HG03460 (cell line): ENCODE measurements around the gene SORCS2.

Source experiments
- ATAC-seq: cut with Tn5 transposase; IDR thresholded peaks from one replicate; pipeline ENCODE4 v1.9.1; 2021; ENCODE audit not compliant: unreplicated experiment

The SORCS2 gene

DNA sequence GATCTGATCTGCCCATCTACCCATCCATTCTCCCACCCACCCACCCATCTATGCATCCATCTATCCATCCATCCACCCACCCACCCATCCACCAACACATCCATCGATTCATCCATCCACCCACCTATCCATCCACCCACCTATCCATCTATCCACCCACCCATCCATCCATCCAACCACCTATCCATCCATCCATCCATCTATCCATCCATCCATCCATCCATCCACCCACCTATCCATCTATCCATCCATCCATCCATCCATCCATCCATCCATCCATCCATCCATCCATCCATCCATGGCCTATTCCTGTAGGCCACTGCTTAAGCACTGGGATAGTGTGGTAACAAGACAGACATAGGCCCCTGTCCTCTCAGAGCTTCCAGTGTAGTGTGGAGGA, 69.8 kb downstream of the SORCS2 start:
- ATAC-seq, result no peak

DNA sequence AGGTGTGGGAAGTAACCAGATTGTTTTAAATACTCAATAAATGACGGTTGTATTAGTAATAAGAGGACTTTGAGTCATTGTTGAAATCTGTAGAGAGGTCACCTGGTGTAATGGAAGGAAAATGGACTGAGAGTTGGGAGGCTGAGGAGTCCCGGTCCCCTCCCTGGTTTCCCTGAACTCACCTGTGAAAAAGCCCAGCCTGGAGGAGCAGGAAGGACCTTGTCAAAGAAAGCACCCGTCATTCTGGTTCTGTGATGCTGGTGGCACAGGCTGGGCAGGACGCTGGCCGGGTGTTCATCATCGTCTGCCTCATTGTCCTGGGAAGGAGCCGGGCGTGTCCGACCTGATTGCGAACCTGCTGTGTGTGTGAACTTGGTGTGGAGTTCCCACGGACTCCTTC, 70.8 kb downstream of the SORCS2 start:
- ATAC-seq, result no peak

DNA sequence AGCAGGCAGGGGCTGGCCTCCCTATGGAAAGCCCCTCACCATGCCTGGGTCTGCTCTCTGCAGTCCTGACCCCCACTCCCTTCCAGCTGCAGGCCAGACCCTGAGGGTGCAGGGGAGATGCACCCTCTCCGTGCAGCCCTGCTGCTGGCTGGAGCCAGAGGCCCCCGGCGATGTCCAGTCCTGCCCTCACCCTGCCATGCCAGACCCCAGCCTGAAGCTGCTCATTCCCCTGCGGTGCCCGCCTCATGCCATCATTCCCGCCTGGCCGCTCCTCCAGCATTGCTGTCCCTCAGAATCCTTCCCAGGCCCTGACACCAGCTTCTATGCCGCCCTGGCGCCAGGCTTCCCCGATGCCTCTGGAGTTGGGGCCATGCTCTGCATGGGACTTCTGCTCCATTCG, 72.4 kb downstream of the SORCS2 start:
- ATAC-seq, result no peak

DNA sequence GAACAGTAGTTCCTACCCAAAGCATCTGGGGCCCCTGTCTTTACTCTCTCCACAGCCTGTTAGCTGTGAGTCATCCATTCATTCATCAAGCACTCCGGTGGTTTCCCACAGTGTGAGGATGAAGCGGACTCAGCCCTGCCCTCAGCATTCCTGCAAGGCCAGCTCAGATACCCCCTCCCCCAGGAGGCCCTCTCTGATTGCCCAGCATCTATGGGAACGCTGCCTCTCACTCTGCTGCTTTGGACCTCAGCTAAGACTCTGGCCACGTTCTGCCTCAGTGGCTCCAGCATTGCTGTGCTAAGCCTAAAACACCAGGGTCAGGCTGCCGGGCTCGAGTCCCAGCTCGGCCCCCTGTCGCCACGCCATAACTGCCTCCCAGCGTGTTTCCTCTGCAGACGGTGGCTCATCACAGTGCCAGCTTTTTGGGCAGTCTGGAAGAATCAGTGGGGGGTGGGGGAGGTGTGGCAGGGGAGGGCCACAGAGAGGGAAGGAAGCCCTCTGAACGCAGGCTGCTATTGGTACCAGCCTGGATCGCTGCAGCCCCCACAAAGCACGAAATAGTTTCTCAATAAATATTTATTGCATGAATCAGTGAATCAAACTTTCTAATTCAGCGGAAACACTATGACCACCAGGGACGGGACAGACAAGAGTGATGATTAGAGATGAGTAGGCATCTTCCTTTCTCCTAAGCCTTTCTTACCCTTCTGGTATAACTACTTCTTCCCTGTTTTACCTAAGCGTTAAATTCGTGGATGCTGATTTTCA, 74.4 kb downstream of the SORCS2 start:
- no peak for ATAC-seq

DNA sequence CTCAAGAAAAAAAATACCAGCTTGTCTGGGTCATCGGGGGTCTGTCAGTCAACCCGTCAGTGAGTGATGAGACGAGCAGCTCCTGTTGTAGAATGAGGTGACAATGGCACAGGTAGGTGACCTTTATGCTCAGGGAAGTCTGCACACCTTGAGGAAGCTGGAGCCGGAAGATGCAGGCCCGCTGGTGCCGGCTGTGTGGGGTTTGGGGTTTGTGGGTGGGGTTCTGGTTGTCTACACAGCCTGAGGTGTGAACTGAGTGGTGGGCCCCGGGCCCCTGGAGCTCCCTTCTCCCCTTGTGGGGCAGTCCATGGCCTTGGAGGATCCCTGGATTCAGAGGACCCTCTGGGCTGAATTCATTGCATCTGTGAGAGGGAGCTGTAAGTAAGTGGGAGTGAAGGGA, 75.5 kb downstream of the SORCS2 start:
- ATAC-seq, result no peak

DNA sequence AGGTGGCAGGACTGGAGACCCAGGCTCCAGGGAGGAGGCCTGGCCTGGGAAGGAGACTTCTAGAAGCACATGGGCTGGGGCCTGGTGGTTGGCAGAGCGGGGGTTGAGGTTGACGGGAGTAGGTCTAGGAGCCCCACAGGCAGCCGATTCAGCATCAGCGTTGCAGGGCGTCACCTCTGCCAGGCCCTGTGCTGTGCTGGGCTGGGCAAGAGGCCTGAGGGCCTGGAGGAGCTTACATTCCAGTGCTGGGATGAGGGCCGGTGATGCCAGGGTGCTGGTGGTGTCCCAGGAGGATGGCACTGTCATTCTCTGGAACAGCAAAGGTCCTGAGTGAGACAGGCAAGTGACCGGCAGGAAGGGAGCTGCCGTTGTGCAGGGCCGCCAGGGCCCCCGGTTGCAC, 76.6 kb downstream of the SORCS2 start:
- ATAC-seq, result no peak

DNA sequence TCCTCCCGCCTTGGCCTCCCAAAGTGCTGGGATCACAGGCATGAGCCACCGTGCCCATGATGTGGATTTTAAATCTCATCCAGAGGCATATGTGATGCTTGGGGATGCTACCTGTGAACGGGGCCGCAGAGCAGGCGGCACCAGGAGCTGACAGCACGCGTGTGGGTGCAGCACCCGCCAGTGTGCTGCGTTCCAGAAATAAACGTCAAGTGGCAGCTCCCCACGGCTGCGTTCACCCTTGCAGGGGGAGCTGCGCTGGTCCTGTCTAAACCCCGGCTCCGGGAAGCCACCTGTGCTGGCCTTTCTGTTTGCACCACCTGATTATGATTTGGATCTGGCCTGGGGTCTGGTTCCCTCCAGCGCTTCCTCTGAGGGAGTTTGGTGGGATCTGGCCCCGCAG, 77.8 kb downstream of the SORCS2 start:
- ATAC-seq, result no peak

DNA sequence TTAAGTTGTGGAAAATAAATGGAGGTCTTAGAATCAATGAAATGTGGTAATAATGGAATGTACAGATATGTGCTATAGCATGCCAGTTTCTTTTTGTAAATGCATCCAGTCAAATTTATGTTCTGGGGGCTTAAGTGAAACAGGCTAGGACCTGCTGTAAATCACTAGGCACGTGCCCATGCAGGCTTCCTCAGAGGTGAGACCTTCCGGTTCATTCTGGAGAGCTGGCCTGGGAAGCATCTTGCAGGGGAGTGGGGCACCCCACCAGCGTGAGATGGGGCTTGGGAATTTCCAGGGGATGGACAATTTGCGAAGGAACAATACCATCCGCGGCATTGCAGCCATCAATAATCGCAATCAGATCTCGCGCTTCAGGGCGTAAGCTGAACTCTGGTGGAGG, 80.1 kb downstream of the SORCS2 start:
- no peak for ATAC-seq

DNA sequence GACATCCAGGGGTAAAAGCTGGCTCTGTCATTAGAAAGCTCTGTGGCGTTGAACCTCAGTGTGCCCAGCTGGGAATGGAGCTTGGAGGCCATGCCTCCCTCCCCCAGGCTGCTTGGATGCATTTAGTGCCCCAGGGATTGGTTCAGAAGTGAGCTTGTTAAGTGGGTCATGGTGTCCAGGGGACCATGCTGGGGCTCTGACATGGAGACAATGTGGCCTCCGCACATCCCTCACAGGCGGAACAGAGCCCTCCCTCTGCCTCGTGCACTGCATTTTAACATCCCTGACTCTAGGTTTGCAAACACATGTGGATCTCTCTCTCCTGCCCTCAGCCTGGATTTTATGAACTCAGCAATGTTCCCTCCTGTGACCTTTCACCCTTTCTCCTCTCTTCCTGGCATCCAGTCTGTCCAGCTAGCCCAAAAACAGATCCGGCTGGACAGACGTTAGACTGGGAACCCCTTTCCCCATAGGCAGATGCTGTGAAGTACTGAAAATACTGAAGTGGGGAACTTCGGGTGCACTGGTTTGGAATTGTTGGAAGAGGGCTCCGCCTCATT, 81.5 kb downstream of the SORCS2 start:
- no peak for ATAC-seq

DNA sequence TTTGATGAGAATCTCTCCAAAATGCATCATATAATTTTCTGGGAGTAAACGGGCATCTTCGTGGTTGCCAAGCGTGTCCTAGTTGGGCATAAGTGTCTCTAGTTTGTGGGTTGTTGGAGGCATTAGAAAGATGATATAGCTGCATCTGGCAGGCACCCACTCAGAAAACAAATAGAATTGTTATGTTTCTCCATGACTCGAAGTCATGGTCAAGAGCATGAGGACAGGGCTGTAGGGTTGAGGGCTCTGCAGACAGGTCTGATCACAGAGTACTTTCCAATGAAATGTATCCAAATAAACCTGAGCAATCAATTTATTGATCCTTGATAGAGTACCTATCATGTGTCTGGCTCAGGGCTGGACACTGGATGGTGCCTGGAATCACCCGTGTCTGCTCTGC, 82.7 kb downstream of the SORCS2 start:
- ATAC-seq, result no peak

DNA sequence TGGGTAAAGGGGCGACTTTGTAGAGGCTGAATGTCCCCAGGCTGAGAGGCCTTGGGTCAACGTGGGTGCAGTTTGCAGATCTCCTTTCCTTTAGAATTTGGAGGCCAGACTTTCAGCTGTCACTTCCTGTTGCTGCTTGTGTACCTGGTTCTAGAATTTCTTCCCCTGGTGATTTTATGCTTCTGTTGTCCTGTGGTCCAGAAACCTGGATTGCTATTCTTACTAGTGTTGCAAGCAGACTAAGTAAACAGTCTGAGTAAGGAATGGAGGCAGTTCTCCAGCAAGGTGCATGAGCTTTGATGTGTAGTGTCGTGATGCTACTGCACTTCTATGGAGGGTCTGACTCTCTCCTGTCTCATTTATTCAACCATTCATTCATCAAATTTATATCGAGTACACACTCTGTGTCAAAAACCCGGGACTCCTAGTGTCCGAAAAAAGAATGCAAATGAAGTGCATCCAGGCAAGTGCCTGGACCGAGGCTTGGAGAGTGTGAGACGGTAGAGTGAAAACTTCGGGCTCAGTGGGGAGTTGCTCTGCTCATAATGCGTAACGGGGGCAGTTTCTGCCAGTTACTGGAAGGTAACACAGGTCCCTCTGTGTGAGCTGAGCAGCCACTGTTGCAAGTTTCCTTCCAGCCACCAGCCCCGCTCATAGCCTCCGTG, 83.3 kb downstream of the SORCS2 start:
- no peak for ATAC-seq

DNA sequence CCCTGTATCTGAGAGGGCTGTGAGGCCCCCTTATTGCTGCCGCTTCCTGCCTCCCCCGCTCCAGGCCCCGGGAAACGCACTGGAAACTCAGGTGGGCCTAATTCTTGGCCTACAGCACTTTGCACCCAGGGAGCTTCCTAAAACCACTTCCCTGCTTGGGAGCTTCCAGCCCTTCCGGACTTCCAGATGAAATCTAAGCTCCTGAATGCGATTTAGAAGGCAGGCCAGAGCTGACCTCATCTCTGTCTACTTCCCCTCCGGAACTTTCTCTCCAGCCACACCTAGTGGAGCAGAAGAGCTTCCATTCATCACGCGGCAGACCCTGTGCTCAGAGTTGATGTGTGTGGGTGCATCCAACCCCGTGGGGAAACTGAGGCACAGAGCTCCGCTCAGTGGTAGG, 84.2 kb downstream of the SORCS2 start:
- no peak for ATAC-seq

DNA sequence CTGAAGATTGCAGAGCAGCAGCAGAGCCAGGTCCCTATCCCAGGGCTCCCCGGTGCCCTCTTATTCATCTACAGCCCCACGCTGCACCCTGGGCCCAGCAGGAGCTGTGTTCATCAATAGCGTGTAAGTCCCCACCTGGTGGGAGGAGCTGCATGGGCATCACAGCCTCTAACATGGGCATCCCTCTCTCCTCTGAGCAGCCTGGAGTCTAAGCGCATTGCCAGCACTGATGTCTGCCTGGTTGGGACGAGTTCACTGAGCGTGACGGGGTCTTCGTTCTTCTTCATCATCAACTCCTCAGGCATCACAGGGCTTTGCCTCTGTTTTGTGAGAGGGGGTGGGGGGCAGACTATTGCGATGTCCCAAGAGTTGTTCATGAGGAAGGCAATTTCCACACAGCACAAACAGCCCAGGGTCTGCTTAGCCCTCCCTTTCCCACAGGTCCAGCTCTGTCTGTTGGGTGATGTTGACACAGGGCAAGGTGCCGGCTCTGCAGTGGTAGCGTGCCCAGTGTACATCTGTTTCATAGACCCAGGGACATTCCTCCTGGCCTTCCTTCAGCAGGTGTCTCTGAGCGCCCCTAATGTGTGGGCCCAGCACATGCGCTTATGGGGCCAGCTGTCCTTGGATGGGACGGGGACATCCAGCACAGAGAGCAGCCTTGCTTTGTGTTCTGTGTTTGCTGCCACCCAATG, 85.9 kb downstream of the SORCS2 start:
- ATAC-seq, result no peak

DNA sequence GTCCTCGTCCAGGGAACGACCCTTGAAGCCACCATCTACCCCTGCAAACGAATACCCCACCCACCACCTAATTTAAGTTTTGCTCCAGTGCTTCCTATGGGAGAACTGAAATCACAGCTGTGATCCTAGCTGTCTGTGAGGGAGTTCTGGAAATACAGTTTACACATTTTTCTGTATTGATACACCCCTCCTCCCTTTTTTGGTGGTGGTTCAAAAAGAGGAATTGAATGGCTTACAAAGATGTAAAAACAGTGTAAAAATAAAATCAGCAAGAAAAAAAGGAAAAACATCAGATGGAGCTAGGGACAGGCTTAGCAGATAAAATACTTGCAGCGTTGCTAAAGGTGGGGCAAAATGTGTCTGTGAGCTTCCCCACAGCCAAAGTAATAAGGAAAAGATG, 86.6 kb downstream of the SORCS2 start:
- ATAC-seq, result no peak

DNA sequence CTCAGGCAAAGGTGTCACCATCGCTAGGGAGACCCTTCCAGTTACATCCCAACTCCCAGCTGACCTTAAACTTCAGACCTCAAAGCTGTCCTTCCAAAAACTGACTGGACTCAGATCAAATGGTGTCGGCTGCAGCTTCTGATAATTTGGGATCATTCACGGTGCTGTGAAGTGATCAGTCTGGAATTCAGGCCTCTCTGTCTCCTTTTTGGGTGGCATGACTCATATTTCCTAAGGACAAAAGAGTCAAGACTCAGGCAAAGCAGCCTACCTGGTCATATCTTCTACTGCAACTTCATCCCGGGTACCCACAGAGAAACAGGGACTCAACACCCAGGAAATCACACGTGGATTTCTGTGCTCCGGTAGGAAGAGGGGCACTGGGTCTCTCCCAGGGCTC, 87.6 kb downstream of the SORCS2 start:
- no peak for ATAC-seq

DNA sequence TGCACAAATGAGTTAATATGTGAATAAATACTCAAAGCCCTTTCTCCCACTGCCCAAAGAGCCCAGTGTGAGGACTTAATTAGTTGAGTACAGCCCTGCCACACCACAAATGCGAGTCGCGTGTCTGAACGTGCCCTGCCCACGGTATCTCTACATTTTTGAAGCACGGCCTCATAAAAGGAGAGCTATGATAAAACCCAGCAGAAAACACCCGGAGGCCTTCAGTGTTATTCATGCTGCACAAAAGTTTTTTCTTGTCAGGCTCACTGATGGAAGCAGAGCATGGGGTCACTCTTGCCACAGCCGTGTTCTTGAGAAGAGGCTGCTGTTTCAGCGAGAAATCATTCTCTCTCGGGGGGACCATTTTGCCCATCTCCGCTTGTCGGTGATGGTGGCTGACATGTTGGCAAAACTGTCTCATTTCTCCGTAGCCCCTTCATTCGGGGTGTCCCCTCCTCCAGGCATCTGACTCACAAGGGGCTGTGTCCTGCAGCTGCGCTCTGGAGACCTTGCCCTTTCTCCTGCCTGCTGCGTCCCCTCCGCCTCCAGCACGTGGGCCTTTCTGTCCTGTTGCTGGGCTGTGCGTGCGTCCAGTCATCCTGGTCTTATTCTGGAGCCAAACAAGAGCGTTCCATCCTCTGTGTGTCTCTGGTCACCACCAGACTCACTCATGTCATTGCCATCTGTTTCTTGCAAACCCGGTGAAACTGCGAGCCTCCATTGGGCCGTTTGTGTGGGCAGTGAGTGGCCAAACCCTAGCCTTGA, 88.8 kb downstream of the SORCS2 start:
- ATAC-seq, result no peak

DNA sequence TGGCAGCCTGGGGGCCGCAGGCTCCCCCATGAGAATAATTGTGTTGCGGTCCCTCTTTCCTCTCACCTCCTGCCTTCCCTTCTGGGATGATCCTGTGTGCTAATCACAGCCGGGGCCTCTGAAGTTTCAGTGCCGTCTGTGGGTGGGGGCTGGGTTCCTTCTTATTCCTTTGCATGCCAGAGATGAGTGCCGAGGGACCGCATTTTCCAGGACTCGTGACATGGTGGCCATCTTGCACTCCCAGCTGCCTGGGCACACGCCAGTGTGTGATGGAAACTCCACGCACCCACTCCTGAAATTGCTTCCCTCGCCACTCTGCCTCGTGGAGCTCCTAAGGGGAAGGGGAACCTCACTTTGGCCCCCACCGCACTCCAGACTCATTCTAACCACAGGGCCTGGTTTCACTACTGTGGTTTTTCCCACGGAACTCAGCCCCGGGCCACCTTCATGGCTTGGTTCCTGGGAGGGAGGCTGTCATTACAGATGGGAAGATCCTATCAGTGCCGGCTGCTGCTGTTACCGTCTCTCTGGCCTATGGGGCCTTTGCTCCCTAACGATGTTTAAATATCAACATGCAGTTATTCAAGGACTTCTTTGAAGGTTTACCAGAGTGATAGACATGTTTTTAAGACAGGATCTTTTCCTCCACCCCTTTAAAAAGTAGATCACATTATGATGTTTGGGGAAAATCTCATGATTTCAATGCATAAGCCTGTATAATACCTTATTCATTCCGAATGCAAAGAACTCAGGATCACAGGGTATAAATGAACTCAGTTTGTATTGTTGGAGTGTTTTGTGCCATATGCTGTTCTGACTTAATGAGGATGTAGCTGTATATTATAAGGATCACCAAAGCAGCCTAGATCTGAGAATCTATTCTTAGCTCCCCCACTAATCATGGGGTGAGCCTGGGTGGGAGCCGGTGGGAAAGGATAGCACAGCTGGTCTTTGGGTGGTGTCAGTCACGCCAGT, 89.6 kb downstream of the SORCS2 start:
- ATAC-seq, result no peak

DNA sequence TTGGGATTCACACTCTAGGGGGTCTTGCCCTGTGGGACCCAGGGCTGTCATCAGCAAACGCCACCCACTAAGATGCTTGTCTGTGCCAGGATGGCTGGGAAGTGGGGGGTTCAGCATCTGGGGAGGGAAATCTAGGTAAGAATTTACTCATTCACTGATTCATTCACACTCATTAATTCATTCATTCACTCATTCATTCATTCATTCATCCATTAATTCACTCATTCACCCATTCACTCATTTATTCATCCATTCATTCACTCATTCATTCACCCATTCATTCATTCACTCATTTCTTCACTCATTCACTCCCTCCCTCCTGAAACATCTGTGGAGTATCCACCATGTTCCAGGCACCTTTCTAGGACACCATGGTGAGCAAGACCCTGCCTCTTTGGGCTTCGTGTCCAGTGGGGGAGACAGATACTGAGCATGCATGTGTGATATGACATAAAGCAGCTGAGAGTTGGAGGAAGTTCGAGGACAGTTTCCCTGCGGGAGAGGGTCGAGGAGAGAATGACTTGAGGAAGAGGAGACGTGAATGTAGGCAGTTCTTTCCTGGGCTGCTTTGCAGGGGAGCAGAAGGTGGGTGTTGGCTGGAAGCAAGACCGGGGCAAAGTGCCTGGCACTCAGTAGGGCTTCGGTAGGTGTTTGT, 90.6 kb downstream of the SORCS2 start:
- no peak for ATAC-seq

DNA sequence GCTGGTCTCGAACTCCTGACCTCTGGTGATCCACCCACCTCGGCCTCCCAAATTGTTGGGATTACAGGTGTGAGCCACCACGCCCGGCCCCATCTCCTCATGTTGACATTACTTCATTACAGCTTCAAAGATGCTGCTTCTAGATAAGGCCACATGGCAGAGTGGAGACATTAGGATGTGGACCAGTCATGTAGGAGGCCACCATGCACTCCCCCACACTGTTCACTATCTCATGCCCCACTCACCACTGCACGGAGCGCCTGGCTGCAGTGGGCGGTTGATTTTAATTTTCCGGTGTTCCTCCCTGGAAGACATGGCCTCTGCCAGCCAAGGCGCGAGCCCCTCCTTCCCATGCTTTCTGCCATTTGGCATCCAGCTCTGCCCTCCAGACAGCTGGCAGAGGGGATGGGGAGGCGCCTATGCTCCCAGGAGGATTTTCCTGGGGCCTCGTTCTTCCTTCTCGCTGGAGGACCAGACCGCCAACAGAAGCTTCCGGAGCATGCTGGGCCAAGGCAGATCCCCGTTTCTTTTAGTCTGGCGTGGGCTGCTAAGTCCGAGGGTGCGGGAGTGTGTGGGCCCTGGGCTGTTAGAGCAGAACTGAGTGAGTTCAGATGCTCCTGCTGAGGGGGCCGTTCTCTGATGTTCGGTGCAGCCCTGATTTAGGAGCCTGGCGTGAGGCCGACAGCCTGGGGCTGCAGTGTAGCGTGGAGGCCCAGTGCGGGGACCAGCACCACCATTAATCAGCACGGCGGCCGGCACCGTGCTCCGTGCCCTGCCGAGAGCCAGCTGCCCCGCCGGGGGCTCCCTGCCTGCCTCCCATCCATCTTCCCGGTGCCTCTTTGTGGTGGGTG, 93.1 kb downstream of the SORCS2 start:
- ATAC-seq, result no peak
